ENCODE results near the gene MKLN1.

GRCh38 chr7:131385039-131385605 is 57.4 kb downstream of the MKLN1 start:
- TF ChIP-seq CTCF (IDR thresholded peaks at IDR 0.05) (no peak), EZH2 (IDR thresholded peaks at IDR 0.05; ENCODE audit: borderline replicate concordance, insufficient read depth, low read depth, low read length, poor library complexity, severe bottlenecking) (no peak)

All from B cell (primary cell).